IMR-90 (cell line): ENCODE results near the gene TUBGCP2. TPM values are rescaled to one million over a fixed set of nuclear protein-coding genes. Genes with fewer than 3 reads are reported as not detected.

ENCODE experiments used
- ATAC-seq: fragments of 200-7000 bp; cut with Tn5 transposase; 2 replicates; pipeline ENCODE4 v1.9.1; 2020; ENCODE audit warnings: low read depth, mild to moderate bottlenecking, moderate library complexity
- BruUV-seq: library from RNA; stranded (reverse); fragments of 400-500 nt; replicated peaks from 2 replicates; lab custom pipeline; 2021; lab: Mats Ljungman, UMichigan
- CTCF ChIA-PET: fragments of 300-600 bp; formaldehyde crosslinking; extraction: SDS; loops from one replicate; lab custom pipeline; 2021; ENCODE audit warnings: antibody characterized with exemption; lab: Yijun Ruan, JAX
- POLR2A ChIA-PET: fragments of 300-600 bp; sonication (Branson Sonifier 250); formaldehyde crosslinking; loops from one replicate; lab custom pipeline; 2022; ENCODE audit warnings: antibody characterized with exemption; ENCODE audit not compliant: unreplicated experiment; lab: Charles Lee
- DNase-seq: peaks from one replicate; pipeline ENCODE4 v3.0.0; 2013
- H2AFZ ChIP-seq: replicated peaks from 2 replicates; pipeline ENCODE3; 2013; ENCODE audit warnings: low read length, mild to moderate bottlenecking; ENCODE audit not compliant: poor library complexity
- H2AK5ac ChIP-seq: 2 replicates; pipeline ENCODE4 v1.6.1; 2013; ENCODE audit warnings: low read depth, low read length, inconsistent platforms
- H2AK9ac ChIP-seq: replicated peaks from 2 replicates; pipeline ENCODE3; 2013; ENCODE audit warnings: mild to moderate bottlenecking, low read depth, low read length, moderate library complexity; ENCODE audit not compliant: poor library complexity
- H2BK120ac ChIP-seq: 2 replicates; pipeline ENCODE4 v1.6.1; 2013; ENCODE audit warnings: low read depth, low read length, inconsistent platforms
- H2BK15ac ChIP-seq: 3 replicates; pipeline ENCODE4 v1.6.1; 2013; ENCODE audit warnings: low read depth, low read length, inconsistent platforms
- H2BK20ac ChIP-seq: 2 replicates; pipeline ENCODE4 v1.6.1; 2013; ENCODE audit warnings: low read depth, mild to moderate bottlenecking, inconsistent platforms, low read length, moderate library complexity
- H2BK5ac ChIP-seq: 2 replicates; pipeline ENCODE4 v1.6.1; 2013; ENCODE audit warnings: mild to moderate bottlenecking, low read depth, low read length, inconsistent platforms; ENCODE audit not compliant: poor library complexity, severe bottlenecking
- H3K14ac ChIP-seq: replicated peaks from 2 replicates; pipeline ENCODE4 v1.6.1; 2013; ENCODE audit warnings: low read depth, low read length, inconsistent platforms
- H3K18ac ChIP-seq: 2 replicates; pipeline ENCODE4 v1.6.1; 2013; ENCODE audit warnings: low read depth, low read length, control low read depth
- H3K23ac ChIP-seq: 2 replicates; pipeline ENCODE4 v1.6.1; 2013; ENCODE audit warnings: low read depth, low read length, inconsistent platforms
- H3K27ac ChIP-seq: 2 replicates; pipeline ENCODE4 v1.5.1; 2013; ENCODE audit warnings: mild to moderate bottlenecking, control low read depth, low read length; ENCODE audit not compliant: insufficient read depth
- H3K27me3 ChIP-seq: 2 replicates; pipeline ENCODE4 v1.6.1; 2013; ENCODE audit warnings: low read length; ENCODE audit not compliant: control insufficient read depth, insufficient read depth
- H3K36me3 ChIP-seq: 2 replicates; pipeline ENCODE4 v1.6.1; 2013; ENCODE audit warnings: low read length, mixed read lengths; ENCODE audit not compliant: control insufficient read depth, insufficient read depth
- H3K4ac ChIP-seq: 2 replicates; pipeline ENCODE4 v1.6.1; 2013; ENCODE audit warnings: low read depth, low read length, inconsistent platforms
- H3K4me1 ChIP-seq: 2 replicates; pipeline ENCODE4 v1.6.1; 2013; ENCODE audit warnings: low read length, mixed read lengths; ENCODE audit not compliant: control insufficient read depth, insufficient read depth
- H3K4me2 ChIP-seq: 2 replicates; pipeline ENCODE4 v1.6.1; 2013; ENCODE audit warnings: low read depth, mild to moderate bottlenecking, control low read depth, low read length, moderate library complexity
- H3K4me3 ChIP-seq: 2 replicates; pipeline ENCODE4 v1.5.1; 2013; ENCODE audit warnings: low read depth, mild to moderate bottlenecking, control low read depth, low read length, moderate library complexity; ENCODE audit not compliant: insufficient read depth
- H3K56ac ChIP-seq: 2 replicates; pipeline ENCODE4 v1.6.1; 2013; ENCODE audit warnings: low read length, inconsistent platforms; ENCODE audit not compliant: insufficient read depth; ENCODE audit errors: extremely low read depth
- H3K79me1 ChIP-seq, 2 experiments: 2 replicates each; pipeline ENCODE4 v1.6.1; 2013; ENCODE audit warnings: low read length in 2 of 2, inconsistent platforms in 1 of 2, low read depth in 1 of 2
- H3K9ac ChIP-seq: 2 replicates; pipeline ENCODE4 v1.6.1; 2013; ENCODE audit warnings: low read depth, low read length, control low read depth
- H3K9me1 ChIP-seq: 2 replicates; pipeline ENCODE4 v1.6.1; 2013; ENCODE audit warnings: low read length, inconsistent platforms; ENCODE audit not compliant: insufficient read depth
- H3K9me3 ChIP-seq: 2 replicates; pipeline ENCODE4 v1.6.1; 2013; ENCODE audit warnings: low read length; ENCODE audit not compliant: control insufficient read depth, insufficient read depth
- H4K20me1 ChIP-seq: 2 replicates; pipeline ENCODE4 v1.6.1; 2013; ENCODE audit warnings: low read length, inconsistent platforms; ENCODE audit not compliant: insufficient read depth
- H4K5ac ChIP-seq: 2 replicates; pipeline ENCODE4 v1.6.1; 2013; ENCODE audit warnings: mild to moderate bottlenecking, low read depth, low read length, control low read depth
- H4K8ac ChIP-seq, 2 experiments: 2 replicates each; pipeline ENCODE4 v1.6.1; 2013; ENCODE audit warnings: low read depth in 2 of 2, low read length in 2 of 2, control low read depth in 1 of 2, inconsistent platforms in 1 of 2
- H4K91ac ChIP-seq: 2 replicates; pipeline ENCODE4 v1.6.1; 2013; ENCODE audit warnings: low read depth, low read length, inconsistent platforms; ENCODE audit not compliant: insufficient read depth
- BHLHE40 ChIP-seq: fragments of 150-350 bp; IDR thresholded peaks from 2 replicates; pipeline ENCODE4 v1.6.1; 2016; ENCODE audit warnings: mild to moderate bottlenecking, low read depth, low read length
- CHD1 ChIP-seq: IDR thresholded peaks from 2 replicates; pipeline ENCODE4 v1.6.1; 2012; ENCODE audit warnings: low read depth, low read length, improper control_type of control experiment
- CTCF ChIP-seq: conservative IDR thresholded peaks from 2 replicates; pipeline ENCODE4 v1.5.1; 2012; ENCODE audit warnings: mild to moderate bottlenecking, low read depth, low read length, improper control_type of control experiment
- ELK1 ChIP-seq: fragments of 150-350 bp; IDR thresholded peaks from 2 replicates; pipeline ENCODE4 v1.6.1; 2016; ENCODE audit warnings: low read depth, mild to moderate bottlenecking, low read length, moderate library complexity, borderline replicate concordance
- FOS ChIP-seq: fragments of 150-350 bp; IDR thresholded peaks from 2 replicates; pipeline ENCODE4 v1.6.1; 2016; ENCODE audit warnings: low read depth, low read length
- NFE2L2 ChIP-seq: fragments of 150-350 bp; IDR thresholded peaks from 2 replicates; pipeline ENCODE4 v1.6.1; 2016; ENCODE audit warnings: low read depth, mild to moderate bottlenecking, low read length
- WGBS, 2 experiments: methylation state at CpG; one replicate each; pipeline versions ENCODE4 v1.1.5 to v1.1.7; 2013; ENCODE audit warnings: missing lambda C conversion rate in 2 of 2; ENCODE audit not compliant: insufficient read length in 1 of 2; ENCODE audit errors: extremely low coverage in 2 of 2; 5-methylcytosine and 5-hydroxymethylcytosine counted together
- dilution Hi-C: fragments of 300-500 bp; cut with HindIII; formaldehyde crosslinking; loops from one replicate; pipeline ENCODE4 v1.14.3; 2018; ENCODE audit warnings: low sequenced_read_pairs; ENCODE audit not compliant: unreplicated experiment
- in situ Hi-C: fragments of 300-500 bp; cut with MboI; formaldehyde crosslinking; loops from 3 replicates; pipeline ENCODE4 v1.14.3; 2019; ENCODE audit warnings: low sequenced_read_pairs, inconsistent platforms, mixed read lengths
- intact Hi-C: fragments of 100-400 bp; cut with micrococcal nuclease; formaldehyde crosslinking; loops from 2 replicates; pipeline ENCODE4 v1.10.0; 2022
- polyA plus RNA-seq, 3 experiments: library from polyadenylated mRNA; depleted of rRNA; stranded (reverse); fragments of >200 nt; gene quantifications; 2 replicates each; pipeline ENCODE4 v1.2.3, GENCODE V29; 2012; ENCODE audit warnings: low replicate concordance in 1 of 3
- total RNA-seq: library from RNA; depleted of rRNA; stranded (reverse); fragments of >200 nt; gene quantifications from 2 replicates; pipeline ENCODE4 v1.2.3, GENCODE V29; 2012

The TUBGCP2 gene
- total and polyA plus RNA-seq, 2 of the 4 experiments (the other 2 are of a cell fraction), result 48.1 to 72.6 TPM

GRCh38 chr10:133235932-133236331 lies 72.7 kb downstream of the TUBGCP2 start:
- intact Hi-C loops (no loop called here), dilution Hi-C loops (no loop called here), in situ Hi-C loops (no loop called here)
- Histone ChIP-seq H2BK5ac (no peak overlapping the region), H3K27ac (no peak overlapping the region), H3K14ac (no peak overlapping the region), H2BK20ac (no peak overlapping the region), H3K27me3 (peaks cover 81% of the 10 kb centered on the region), H3K9ac (no peak overlapping the region), H3K9me3 (peaks cover 4% of the 10 kb centered on the region; the same call in 1 of the 2 replicates), H3K23ac (no peak overlapping the region), H2AK9ac (no peak overlapping the region), H4K8ac (no peak overlapping the region), H3K4me2 (no peak overlapping the region), H4K5ac (no peak overlapping the region), H3K36me3 (no peaks in the 10 kb centered on the region), H3K4ac (no peak overlapping the region), H2AFZ (no peak overlapping the region), H4K20me1 (no peaks in the 10 kb centered on the region), H2BK120ac (no peak overlapping the region), H4K91ac (no peak overlapping the region), H3K9me1 (no peaks in the 10 kb centered on the region), H3K4me3 (no peak overlapping the region), H2AK5ac (no peak overlapping the region), H3K79me1 (no peaks in the 10 kb centered on the region), H3K18ac (no peak overlapping the region), H2BK15ac (no peak overlapping the region), H3K4me1 (peaks cover 5% of the 10 kb centered on the region; the same call in 1 of the 2 replicates), H3K56ac (no peak overlapping the region)
- no TSS peak for BruUV-seq
- TF ChIP-seq FOS (no peak), ELK1 (no peak), NFE2L2 (no peak), BHLHE40 (no peak), CTCF (no peak), CHD1 (no peak)
- CTCF ChIA-PET, result no interaction called here
- POLR2A ChIA-PET, result no interaction called here
- no peak for DNase-seq
- 3% methylated on average over 10 of the region's 18 CpGs; no CpG with 5 or more reads in 1 of the 2 experiments for WGBS, 2 experiments
- ATAC-seq, result no peak; the same call in 1 of the 2 replicates
